Pancreas (tissue), 10 donors: ENCODE measurements around the gene NRDC. TPM values are rescaled to one million over a fixed set of nuclear protein-coding genes. Genes with fewer than 3 reads are reported as not detected.

Experiments used
- ATAC-seq, 4 donors: fragments of 200-7000 bp; cut with Tn5 transposase; one replicate each; pipeline versions ENCODE4 v1.8.0 to v1.9.1; 2020; ENCODE audit warnings: mild to moderate bottlenecking in 4 of 4, moderate library complexity in 4 of 4
- DNase-seq, 6 donors: peaks; one replicate each; pipeline ENCODE4 v3.0.0-alpha.2; 2020
- FAIRE-seq: peaks from 2 replicates; lab custom pipeline; 2012; peaks lifted over from hg19 to GRCh38; lab: Jason Lieb, UNC
- H3K27ac ChIP-seq, 4 donors: fragments of 200-600 bp; sonication (generic); 1 replicate in 3 of 4; 2 replicates in 1 of 4; pipeline versions ENCODE4 v1.5.0 to v1.8.0; 2020
- H3K27me3 ChIP-seq, 4 donors: fragments of 200-600 bp; one replicate each; pipeline ENCODE4 v1.8.0; 2021
- H3K36me3 ChIP-seq, 3 donors: fragments of 200-600 bp; sonication (generic) in 1 of 3; one replicate each; pipeline versions ENCODE4 v1.5.0 to v1.8.0; 2020 to 2021
- H3K4me1 ChIP-seq, 3 donors: fragments of 200-600 bp; one replicate each; pipeline ENCODE4 v1.8.0; 2021
- H3K4me3 ChIP-seq, 4 donors: fragments of 200-600 bp; sonication (generic) in 2 of 4; one replicate each; pipeline versions ENCODE4 v1.5.0 to v1.8.0; 2020 to 2021
- H3K9me3 ChIP-seq, 4 donors: fragments of 200-600 bp; one replicate each; pipeline ENCODE4 v1.8.0; 2021
- WGBS, 2 donors: extraction: QIAGEN DNeasy Blood & Tissue Kit; methylation state at CpG; one replicate each; pipeline ENCODE4 v1.1.7; 2013; 5-methylcytosine and 5-hydroxymethylcytosine counted together
- intact Hi-C, 3 donors: fragments of 100-400 bp; cut with DNase I; formaldehyde crosslinking; loops; one replicate each; pipeline versions ENCODE4 v1.11.1 to v1.14.2; 2022
- polyA plus RNA-seq, 2 donors: library from polyadenylated mRNA; stranded (reverse); fragments of 200-250 nt; gene quantifications; one replicate each; pipeline ENCODE4 v1.2.3, GENCODE V29; 2013
- total RNA-seq, 6 donors: library from RNA; stranded (reverse); fragmentation: NEBNext Ultra II Directional in 4 of 6; extraction: Animal tissue kit (Norgen Biotek cat#: 25700) in 4 of 6; gene quantifications; one replicate each; pipeline versions ENCODE4 v1.2.1 to v1.2.4, GENCODE V29; 2021 to 2023
- TF ChIP-seq, protein P1 (sequence below), 4 donors: fragments of 200-600 bp; sonication (generic) in 3 of 4; IDR thresholded peaks; one replicate each; pipeline versions ENCODE4 v1.5.0 to v1.8.0; 2021; ENCODE audit warnings: antibody characterized with exemption in 4 of 4
- donor health status: healthy with polysubstance abuse.
- donor health status: DM: no; HTN: no; CAD: no; lungs with moderate emphysema.
- donor health status: DM: no; HTN: no; CAD: no.
- donor health status: control.
- donor health status: control.
- donor health status: Bipolar disorder and iron deficiency.
- donor health status: DM: yes; HTN: yes; CAD: no.
- donor health status: DM: no; HTN: no; CAD: no.
- donor health status: DM: no; HTN: no; CAD: no.
- donor health status: DM: yes; HTN: yes; CAD: no.

The NRDC gene
- total and polyA plus RNA-seq, 8 donors, result 56.1 to 85.6 (median 67.5) TPM

GRCh38 chr1:51922040-51922439 lies 43.5 kb upstream of the NRDC start:
- no peaks in the 10 kb centered on the region for H3K36me3 ChIP-seq
- ATAC-seq (no peak), DNase-seq (no peak), FAIRE-seq (no peak)
- H3K9me3 ChIP-seq, result no peaks in the 10 kb centered on the region
- TF ChIP-seq, protein P1, sequence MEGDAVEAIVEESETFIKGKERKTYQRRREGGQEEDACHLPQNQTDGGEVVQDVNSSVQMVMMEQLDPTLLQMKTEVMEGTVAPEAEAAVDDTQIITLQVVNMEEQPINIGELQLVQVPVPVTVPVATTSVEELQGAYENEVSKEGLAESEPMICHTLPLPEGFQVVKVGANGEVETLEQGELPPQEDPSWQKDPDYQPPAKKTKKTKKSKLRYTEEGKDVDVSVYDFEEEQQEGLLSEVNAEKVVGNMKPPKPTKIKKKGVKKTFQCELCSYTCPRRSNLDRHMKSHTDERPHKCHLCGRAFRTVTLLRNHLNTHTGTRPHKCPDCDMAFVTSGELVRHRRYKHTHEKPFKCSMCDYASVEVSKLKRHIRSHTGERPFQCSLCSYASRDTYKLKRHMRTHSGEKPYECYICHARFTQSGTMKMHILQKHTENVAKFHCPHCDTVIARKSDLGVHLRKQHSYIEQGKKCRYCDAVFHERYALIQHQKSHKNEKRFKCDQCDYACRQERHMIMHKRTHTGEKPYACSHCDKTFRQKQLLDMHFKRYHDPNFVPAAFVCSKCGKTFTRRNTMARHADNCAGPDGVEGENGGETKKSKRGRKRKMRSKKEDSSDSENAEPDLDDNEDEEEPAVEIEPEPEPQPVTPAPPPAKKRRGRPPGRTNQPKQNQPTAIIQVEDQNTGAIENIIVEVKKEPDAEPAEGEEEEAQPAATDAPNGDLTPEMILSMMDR (IDR thresholded peaks at IDR 0.05), result no peak
- intact Hi-C loops, result no loop called here
- H3K4me1 ChIP-seq, result no peaks in the 10 kb centered on the region
- H3K27me3 ChIP-seq, result no peaks in the 10 kb centered on the region
- no peak overlapping the region for H3K27ac ChIP-seq
- 49 to 68% methylated on average over 3 of the region's 3 CpGs for WGBS, 2 donors
- H3K4me3 ChIP-seq, result no peak overlapping the region

GRCh38 chr1:51920130-51920529 lies 41.6 kb upstream of the NRDC start:
- DNase-seq, result no peak
- Histone ChIP-seq H3K27ac (no peak overlapping the region), H3K27me3 (no peaks in the 10 kb centered on the region), H3K9me3 (no peaks in the 10 kb centered on the region), H3K4me1 (no peaks in the 10 kb centered on the region), H3K36me3 (no peaks in the 10 kb centered on the region), H3K4me3 (no peak overlapping the region)
- TF ChIP-seq, protein P1 (IDR thresholded peaks at IDR 0.05), result no peak
- 68 to 76% methylated on average over 5 of the region's 5 CpGs for WGBS, 2 donors
- intact Hi-C loops, result no loop called here
- FAIRE-seq, result no peak
- ATAC-seq, result no peak

- DNase-seq (peak in 1 of 6 donors; percentile 37), ATAC-seq (no peak), FAIRE-seq (no peak)
- no peak overlapping the region for H3K27ac ChIP-seq
- 87 to 91% methylated on average over 10 of the region's 10 CpGs for WGBS, 2 donors
- TF ChIP-seq, protein P1 (IDR thresholded peaks at IDR 0.05), result no peak
- no peaks in the 10 kb centered on the region for H3K27me3 ChIP-seq
- no peak overlapping the region for H3K4me3 ChIP-seq
- no peaks in the 10 kb centered on the region for H3K4me1 ChIP-seq
- H3K36me3 ChIP-seq, result no peaks in the 10 kb centered on the region
- H3K9me3 ChIP-seq, result no peaks in the 10 kb centered on the region
- intact Hi-C loops, result no loop called here
Observed at GRCh38 chr1:51919684-51920083, 41.2 kb upstream of the NRDC start.

- Histone ChIP-seq H3K9me3 (no peaks in the 10 kb centered on the region), H3K36me3 (no peaks in the 10 kb centered on the region), H3K4me3 (no peak overlapping the region), H3K4me1 (no peaks in the 10 kb centered on the region), H3K27ac (no peak overlapping the region), H3K27me3 (no peaks in the 10 kb centered on the region)
- intact Hi-C loops, result no loop called here
- no peak for FAIRE-seq
- WGBS, 2 donors, result 73% methylated on average over 5 of the region's 5 CpGs
- no peak for DNase-seq
- TF ChIP-seq, protein P1 (IDR thresholded peaks at IDR 0.05), result no peak
- no peak for ATAC-seq
Observed at GRCh38 chr1:51916587-51917405, 38.3 kb upstream of the NRDC start.

- ATAC-seq, result peak in 3 of 4 donors; percentile 59 to 84 (median 84)
- Histone ChIP-seq H3K9me3 (no peaks in the 10 kb centered on the region), H3K4me1 (no peaks in the 10 kb centered on the region), H3K27me3 (no peaks in the 10 kb centered on the region), H3K36me3 (no peaks in the 10 kb centered on the region), H3K4me3 (no peak overlapping the region), H3K27ac (no peak overlapping the region)
- TF ChIP-seq, protein P1 (IDR thresholded peaks at IDR 0.05), result no peak
- no peak for FAIRE-seq
- DNase-seq, result peak in 2 of 6 donors; percentile 3 to 20
- intact Hi-C loops, result no loop called here
- WGBS, 2 donors, result 42 to 43% methylated on average over 3 of the region's 3 CpGs
Observed at GRCh38 chr1:51915951-51916350, 37.4 kb upstream of the NRDC start.
